ENCODE results near the gene SH3PXD2A. TPM values are rescaled to one million over a fixed set of nuclear protein-coding genes. Genes with fewer than 3 reads are reported as not detected.
A peak's percentile ranks its signal among the peaks of the same experiment; 100 is the strongest.

SH3PXD2A gene
- total RNA-seq, 1 experiment from 2014 or later: 54.9 TPM

DNA sequence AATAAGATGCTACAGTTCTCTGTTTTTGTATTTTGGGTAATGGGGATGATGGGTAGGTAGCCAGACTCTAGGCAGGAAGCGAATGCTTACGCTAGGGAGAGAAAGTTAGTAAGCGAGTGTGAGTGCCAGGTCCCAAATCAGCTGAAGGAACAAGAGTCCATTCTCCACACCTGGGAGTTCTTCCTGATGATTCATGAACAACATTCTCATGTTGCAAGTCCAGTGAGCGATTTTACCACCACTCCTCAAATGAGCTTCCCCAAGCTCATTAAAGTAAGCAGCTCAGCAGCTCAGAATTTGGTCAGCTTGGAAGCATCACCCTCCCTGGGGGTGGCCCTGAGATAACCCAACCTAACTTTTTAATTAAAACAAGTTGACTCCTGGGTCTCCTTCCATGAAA is 27.3 kb downstream of the SH3PXD2A start:
- Histone ChIP-seq H3K27me3 (replicated peaks; ENCODE audit: insufficient read depth, low read depth, low read length, poor library complexity) (no peaks in the 10 kb centered on the region), H3K9me3 (ENCODE audit: low read depth, low read length, poor library complexity, severe bottlenecking) (peaks cover 5% of the 10 kb centered on the region), H3K4me3 (ENCODE audit: low read depth, low read length, poor library complexity, severe bottlenecking) (no peak overlapping the region), H3K27ac (ENCODE audit: low read depth, low read length, poor library complexity, severe bottlenecking) (no peak overlapping the region), H3K36me3 (ENCODE audit: insufficient read depth, low read length, poor library complexity, severe bottlenecking) (peaks cover 4% of the 10 kb centered on the region), H3K4me1 (ENCODE audit: insufficient read depth, low read length, poor library complexity, severe bottlenecking) (peaks cover 31% of the 10 kb centered on the region)
- BruUV-seq (replicated peaks): no TSS peak
- ChIA-PET POLR2A (ENCODE audit: low non-redundant PET) (no interaction called here), CTCF (no interaction called here)
- no peak for DNase-seq (ENCODE audit: low spot score)
- intact Hi-C loops (cut with micrococcal nuclease; ENCODE audit: unreplicated experiment): no loop called here
- TF ChIP-seq, protein P1, sequence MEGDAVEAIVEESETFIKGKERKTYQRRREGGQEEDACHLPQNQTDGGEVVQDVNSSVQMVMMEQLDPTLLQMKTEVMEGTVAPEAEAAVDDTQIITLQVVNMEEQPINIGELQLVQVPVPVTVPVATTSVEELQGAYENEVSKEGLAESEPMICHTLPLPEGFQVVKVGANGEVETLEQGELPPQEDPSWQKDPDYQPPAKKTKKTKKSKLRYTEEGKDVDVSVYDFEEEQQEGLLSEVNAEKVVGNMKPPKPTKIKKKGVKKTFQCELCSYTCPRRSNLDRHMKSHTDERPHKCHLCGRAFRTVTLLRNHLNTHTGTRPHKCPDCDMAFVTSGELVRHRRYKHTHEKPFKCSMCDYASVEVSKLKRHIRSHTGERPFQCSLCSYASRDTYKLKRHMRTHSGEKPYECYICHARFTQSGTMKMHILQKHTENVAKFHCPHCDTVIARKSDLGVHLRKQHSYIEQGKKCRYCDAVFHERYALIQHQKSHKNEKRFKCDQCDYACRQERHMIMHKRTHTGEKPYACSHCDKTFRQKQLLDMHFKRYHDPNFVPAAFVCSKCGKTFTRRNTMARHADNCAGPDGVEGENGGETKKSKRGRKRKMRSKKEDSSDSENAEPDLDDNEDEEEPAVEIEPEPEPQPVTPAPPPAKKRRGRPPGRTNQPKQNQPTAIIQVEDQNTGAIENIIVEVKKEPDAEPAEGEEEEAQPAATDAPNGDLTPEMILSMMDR (conservative IDR thresholded peaks at IDR 0.05; ENCODE audit: low read depth, low read length): no peak
- no peak for TF ChIP-seq EZH2 (IDR thresholded peaks at IDR 0.05; ENCODE audit: borderline replicate concordance, low read depth, low read length, poor library complexity, severe bottlenecking)

DNA sequence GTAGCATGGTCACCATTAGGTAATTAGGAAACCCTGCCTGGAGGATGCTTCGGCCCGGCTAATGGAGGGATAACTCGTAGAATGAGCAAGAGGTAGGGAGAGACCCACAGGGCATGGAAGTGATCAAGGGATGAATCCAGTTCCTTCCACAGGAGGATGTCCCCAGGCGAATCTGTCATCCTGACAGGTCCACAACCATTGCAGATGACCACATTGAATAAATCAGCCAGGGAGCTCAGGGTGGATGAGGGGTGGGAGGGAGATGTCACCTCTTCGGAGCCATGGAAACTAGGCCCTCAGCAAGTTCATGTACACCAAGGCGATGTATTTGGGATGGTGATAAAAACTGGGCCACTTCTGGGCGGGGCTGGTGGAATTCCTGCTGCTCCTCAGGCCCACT is 28.5 kb downstream of the SH3PXD2A start:
- H3K27ac ChIP-seq (ENCODE audit: low read depth, low read length, poor library complexity, severe bottlenecking): no peak overlapping the region
- no peak for DNase-seq (ENCODE audit: low spot score)
- no peaks in the 10 kb centered on the region for H3K9me3 ChIP-seq (ENCODE audit: low read depth, low read length, poor library complexity, severe bottlenecking)
- no TSS peak for BruUV-seq (replicated peaks)
- H3K27me3 ChIP-seq (replicated peaks; ENCODE audit: insufficient read depth, low read depth, low read length, poor library complexity): no peaks in the 10 kb centered on the region
- POLR2A ChIA-PET (ENCODE audit: low non-redundant PET): interaction anchor here (0.6 kb wide), 1 partner anchor 15 kb away, joined by 3 read pairs; no protein-coding TSS in a partner anchor
- peaks cover 43% of the 10 kb centered on the region for H3K4me1 ChIP-seq (ENCODE audit: insufficient read depth, low read length, poor library complexity, severe bottlenecking)
- no peaks in the 10 kb centered on the region for H3K36me3 ChIP-seq (ENCODE audit: insufficient read depth, low read length, poor library complexity, severe bottlenecking)
- intact Hi-C loops (cut with micrococcal nuclease; ENCODE audit: unreplicated experiment): no loop called here
- TF ChIP-seq, protein P1 (conservative IDR thresholded peaks at IDR 0.05; ENCODE audit: low read depth, low read length): no peak
- TF ChIP-seq EZH2 (IDR thresholded peaks at IDR 0.05; ENCODE audit: borderline replicate concordance, low read depth, low read length, poor library complexity, severe bottlenecking): no peak
- CTCF ChIA-PET: no interaction called here
- no peak overlapping the region for H3K4me3 ChIP-seq (ENCODE audit: low read depth, low read length, poor library complexity, severe bottlenecking)

DNA sequence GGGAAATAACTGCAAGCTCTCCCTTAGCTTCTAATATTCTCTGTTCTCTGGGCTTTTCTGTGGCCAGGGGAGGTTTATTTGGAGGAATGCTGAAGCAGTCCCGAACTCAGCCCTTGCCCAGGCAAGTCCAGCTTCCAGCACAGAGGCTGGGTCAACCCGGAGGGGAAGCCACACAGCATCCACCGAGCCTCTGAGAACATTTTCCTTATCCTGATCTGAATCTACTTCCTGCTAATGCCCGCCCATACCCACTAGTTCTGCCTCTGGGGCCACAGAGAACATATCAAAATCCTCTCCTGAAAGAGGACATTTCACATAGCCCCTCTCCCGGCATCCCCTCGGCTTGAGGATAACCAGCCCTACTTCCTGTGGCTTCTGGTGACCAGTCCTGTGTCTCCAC is 31.1 kb downstream of the SH3PXD2A start:
- ChIA-PET POLR2A (ENCODE audit: low non-redundant PET) (no interaction called here), CTCF (no interaction called here)
- no peak for TF ChIP-seq EZH2 (IDR thresholded peaks at IDR 0.05; ENCODE audit: borderline replicate concordance, low read depth, low read length, poor library complexity, severe bottlenecking)
- TF ChIP-seq, protein P1 (conservative IDR thresholded peaks at IDR 0.05; ENCODE audit: low read depth, low read length): no peak
- intact Hi-C loops (cut with micrococcal nuclease; ENCODE audit: unreplicated experiment): no loop called here
- no peaks in the 10 kb centered on the region for H3K36me3 ChIP-seq (ENCODE audit: insufficient read depth, low read length, poor library complexity, severe bottlenecking)
- H3K9me3 ChIP-seq (ENCODE audit: low read depth, low read length, poor library complexity, severe bottlenecking): no peaks in the 10 kb centered on the region
- peaks cover 51% of the 10 kb centered on the region for H3K4me1 ChIP-seq (ENCODE audit: insufficient read depth, low read length, poor library complexity, severe bottlenecking)
- no peak for DNase-seq (ENCODE audit: low spot score)
- H3K27me3 ChIP-seq (replicated peaks; ENCODE audit: insufficient read depth, low read depth, low read length, poor library complexity): no peaks in the 10 kb centered on the region
- no peak overlapping the region for H3K4me3 ChIP-seq (ENCODE audit: low read depth, low read length, poor library complexity, severe bottlenecking)
- H3K27ac ChIP-seq (ENCODE audit: low read depth, low read length, poor library complexity, severe bottlenecking): peak overlapping the region; percentile 28
- no TSS peak for BruUV-seq (replicated peaks)
